Measurements from ENCODE around the gene RPUSD3.

RPUSD3 gene

DNA sequence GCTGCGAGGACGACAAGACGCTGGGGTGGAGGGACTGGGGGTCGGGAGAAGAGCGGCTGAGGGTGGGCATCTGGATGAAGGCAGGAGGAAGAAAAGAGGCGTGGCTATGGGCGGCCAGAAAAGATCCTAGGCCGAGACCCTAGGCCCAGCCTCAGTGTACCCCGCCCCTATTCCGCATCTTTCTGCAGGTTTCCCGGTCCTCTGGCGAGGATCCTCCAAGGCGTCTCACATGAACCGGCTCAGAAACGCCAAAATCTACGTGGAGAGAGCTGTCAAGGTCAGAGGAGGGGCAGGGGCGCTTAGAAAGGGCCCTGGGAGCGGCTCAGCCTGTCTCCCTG lies 33.4 kb downstream of the RPUSD3 start:
- peaks cover 6% of the 10 kb centered on the region for H3K36me3 Mint-ChIP-seq (ENCODE audit: low read depth)
- peaks cover 4% of the 10 kb centered on the region for H3K27me3 Mint-ChIP-seq (ENCODE audit: low read depth, poor library complexity)
- H3K9me3 Mint-ChIP-seq = no peaks in the 10 kb centered on the region
- no peak for TF ChIP-seq CTCF (IDR thresholded peaks at IDR 0.05)
- peaks cover 31% of the 10 kb centered on the region for H3K4me1 Mint-ChIP-seq
- peak; percentile 39 for DNase-seq
- H3K27ac Mint-ChIP-seq = no peak overlapping the region
- H3K4me3 Mint-ChIP-seq = peak overlapping the region; percentile 76

DNA sequence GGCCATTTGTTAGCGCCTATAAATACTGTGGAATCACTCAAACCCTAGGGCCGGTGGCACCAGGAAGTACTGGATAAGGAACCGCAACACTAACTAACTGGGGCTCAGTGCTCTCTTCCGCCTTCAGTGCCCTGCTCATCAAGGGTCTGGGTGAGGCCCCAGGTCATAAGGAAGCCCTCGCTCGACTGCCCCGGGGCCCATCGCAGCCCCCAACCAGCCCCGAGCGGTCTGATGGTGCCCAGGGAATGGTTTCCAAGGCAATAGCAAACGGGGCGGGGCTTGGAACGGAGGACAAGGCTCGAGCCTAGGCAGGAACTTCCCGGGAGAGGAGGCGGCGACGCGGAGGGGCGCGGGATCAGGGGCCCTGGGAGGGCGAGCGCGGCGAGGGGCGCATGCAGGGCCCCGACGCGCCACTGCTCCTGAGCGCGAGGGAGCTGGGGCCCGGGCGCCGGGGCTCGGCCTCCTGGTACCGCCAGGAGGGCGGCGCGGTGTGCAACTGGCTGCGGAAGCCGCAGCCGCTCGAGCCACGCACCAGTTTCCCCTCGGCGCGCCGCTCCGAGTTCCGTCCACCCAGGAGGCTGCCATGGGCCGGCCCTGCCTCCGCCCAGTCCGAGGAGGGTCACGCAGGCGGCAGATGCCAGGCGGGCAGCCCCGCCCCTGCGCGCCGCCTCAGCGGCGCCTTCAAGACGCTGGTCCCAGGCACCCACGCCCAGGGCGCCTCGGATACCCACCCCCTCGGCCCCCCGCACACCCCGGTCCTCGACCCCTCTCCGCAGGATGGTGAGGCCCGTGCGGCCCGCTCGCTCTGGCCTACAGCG lies 34.0 kb downstream of the RPUSD3 start, which contains the start of gene TTLL3:
TSS of gene TTLL3 (plus strand) at position 648 of the 818 bp plus-strand sequence. CDS start 400 bp downstream, outside the sequence.
- peaks cover 11% of the 10 kb centered on the region for H3K36me3 Mint-ChIP-seq (ENCODE audit: low read depth)
- H3K27ac Mint-ChIP-seq = peak within 1 kb of the TSS; percentile 98
- peak; percentile 86 for DNase-seq
- peaks cover 31% of the 10 kb centered on the region for H3K4me1 Mint-ChIP-seq
- H3K4me3 Mint-ChIP-seq = peak within 1 kb of the TSS; percentile 86
- no peak for TF ChIP-seq CTCF (IDR thresholded peaks at IDR 0.05)
- H3K27me3 Mint-ChIP-seq (ENCODE audit: low read depth, poor library complexity) = peaks cover 4% of the 10 kb centered on the region
- H3K9me3 Mint-ChIP-seq = no peaks in the 10 kb centered on the region

- Mint-ChIP-seq H3K4me1 (peaks cover 31% of the 10 kb centered on the region), H3K9me3 (no peaks in the 10 kb centered on the region), H3K36me3 (ENCODE audit: low read depth) (peaks cover 17% of the 10 kb centered on the region), H3K27me3 (ENCODE audit: low read depth, poor library complexity) (peaks cover 4% of the 10 kb centered on the region), H3K27ac (peak overlapping the region; percentile 98), H3K4me3 (peak overlapping the region; percentile 86)
- TF ChIP-seq CTCF (IDR thresholded peaks at IDR 0.05) = no peak
- DNase-seq = no peak
Observed at GRCh38 chr3:9809239-9809614, 34.6 kb downstream of the RPUSD3 start.

DNA sequence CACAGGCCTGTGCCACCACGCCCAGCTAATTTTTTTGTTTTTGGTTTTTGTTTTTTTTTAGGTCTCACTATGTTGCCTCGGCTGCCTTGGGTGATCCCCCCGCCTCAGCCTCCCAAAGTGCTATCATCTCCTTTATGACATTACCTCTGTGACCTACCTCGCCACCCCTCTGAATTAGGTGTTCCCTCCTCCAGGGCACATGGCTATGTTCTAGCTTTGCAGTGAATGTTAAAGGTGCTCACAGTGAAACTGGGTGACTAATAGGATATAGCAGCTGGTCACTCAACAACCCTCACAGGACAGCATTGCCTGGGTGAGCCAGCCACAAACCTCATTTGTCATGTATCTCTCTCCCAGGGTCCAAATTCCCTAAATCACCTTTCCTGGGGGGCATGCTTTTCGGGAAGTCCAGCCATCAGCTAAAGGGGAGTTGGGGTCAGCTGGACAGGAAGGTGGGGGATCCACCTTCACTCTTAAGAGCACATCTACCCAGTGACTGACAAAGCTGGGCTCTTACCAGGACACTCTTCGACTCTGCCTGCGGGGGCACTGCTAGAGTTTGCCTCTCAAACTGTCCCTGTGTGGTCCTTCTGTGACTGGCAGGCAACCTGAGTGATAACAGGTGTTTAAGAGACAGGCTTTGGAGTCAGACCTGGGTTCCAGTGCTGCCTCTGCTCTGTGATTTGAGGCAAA lies 35.3 kb downstream of the RPUSD3 start:
- H3K4me1 Mint-ChIP-seq = peaks cover 31% of the 10 kb centered on the region
- no peak overlapping the region for H3K4me3 Mint-ChIP-seq
- H3K27ac Mint-ChIP-seq = peak overlapping the region; percentile 50
- H3K36me3 Mint-ChIP-seq (ENCODE audit: low read depth) = peaks cover 24% of the 10 kb centered on the region
- no peaks in the 10 kb centered on the region for H3K9me3 Mint-ChIP-seq
- peak; percentile 23 for DNase-seq
- H3K27me3 Mint-ChIP-seq (ENCODE audit: low read depth, poor library complexity) = peaks cover 4% of the 10 kb centered on the region
- no peak for TF ChIP-seq CTCF (IDR thresholded peaks at IDR 0.05)

- no peak for DNase-seq
- peak overlapping the region; percentile 68 for H3K27ac Mint-ChIP-seq
- H3K36me3 Mint-ChIP-seq (ENCODE audit: low read depth) = peaks cover 24% of the 10 kb centered on the region
- H3K9me3 Mint-ChIP-seq = no peaks in the 10 kb centered on the region
- H3K4me1 Mint-ChIP-seq = peaks cover 31% of the 10 kb centered on the region
- no peak for TF ChIP-seq CTCF (IDR thresholded peaks at IDR 0.05)
- H3K27me3 Mint-ChIP-seq (ENCODE audit: low read depth, poor library complexity) = peaks cover 4% of the 10 kb centered on the region
- H3K4me3 Mint-ChIP-seq = no peak overlapping the region
Observed at GRCh38 chr3:9807981-9808344, 35.8 kb downstream of the RPUSD3 start.

All from nephron progenitor cell (in vitro differentiated cells).